Measurements from ENCODE around the gene ITPK1. TPM values are rescaled to one million over a fixed set of nuclear protein-coding genes. Genes with fewer than 3 reads are reported as not detected.

ITPK1 gene
- total RNA-seq, 1 experiment from 2014 or later: 38.5 TPM

GRCh38 chr14:93042968-93043940, 72.5 kb downstream of the ITPK1 start:
- POLR2A ChIA-PET (ENCODE audit: low non-redundant PET): no interaction called here
- intact Hi-C loops (cut with micrococcal nuclease; ENCODE audit: unreplicated experiment): no loop called here
- H3K27ac ChIP-seq (ENCODE audit: low read depth, low read length, poor library complexity, severe bottlenecking): peak overlapping the region; percentile 19
- no peaks in the 10 kb centered on the region for H3K9me3 ChIP-seq (ENCODE audit: low read depth, low read length, poor library complexity, severe bottlenecking)
- no peaks in the 10 kb centered on the region for H3K27me3 ChIP-seq (replicated peaks; ENCODE audit: insufficient read depth, low read depth, low read length, poor library complexity)
- CTCF ChIA-PET: no interaction called here
- H3K36me3 ChIP-seq (ENCODE audit: insufficient read depth, low read length, poor library complexity, severe bottlenecking): no peaks in the 10 kb centered on the region
- no peak overlapping the region for H3K4me3 ChIP-seq (ENCODE audit: low read depth, low read length, poor library complexity, severe bottlenecking)
- H3K4me1 ChIP-seq (ENCODE audit: insufficient read depth, low read length, poor library complexity, severe bottlenecking): peaks cover 20% of the 10 kb centered on the region
- no TSS peak for BruUV-seq (replicated peaks)
- no peak for TF ChIP-seq CTCF (conservative IDR thresholded peaks at IDR 0.05; ENCODE audit: low read depth, low read length)
- no peak for TF ChIP-seq EZH2 (IDR thresholded peaks at IDR 0.05; ENCODE audit: borderline replicate concordance, low read depth, low read length, poor library complexity, severe bottlenecking)
- DNase-seq (ENCODE audit: low spot score): peak; percentile 30

- H3K27ac ChIP-seq (ENCODE audit: low read depth, low read length, poor library complexity, severe bottlenecking): no peak overlapping the region
- intact Hi-C loops (cut with micrococcal nuclease; ENCODE audit: unreplicated experiment): no loop called here
- peaks cover 20% of the 10 kb centered on the region for H3K4me1 ChIP-seq (ENCODE audit: insufficient read depth, low read length, poor library complexity, severe bottlenecking)
- no TSS peak for BruUV-seq (replicated peaks)
- H3K36me3 ChIP-seq (ENCODE audit: insufficient read depth, low read length, poor library complexity, severe bottlenecking): no peaks in the 10 kb centered on the region
- no peaks in the 10 kb centered on the region for H3K9me3 ChIP-seq (ENCODE audit: low read depth, low read length, poor library complexity, severe bottlenecking)
- ChIA-PET CTCF (no interaction called here), POLR2A (ENCODE audit: low non-redundant PET) (no interaction called here)
- no peak for DNase-seq (ENCODE audit: low spot score)
- H3K4me3 ChIP-seq (ENCODE audit: low read depth, low read length, poor library complexity, severe bottlenecking): no peak overlapping the region
- H3K27me3 ChIP-seq (replicated peaks; ENCODE audit: insufficient read depth, low read depth, low read length, poor library complexity): no peaks in the 10 kb centered on the region
- no peak for TF ChIP-seq EZH2 (IDR thresholded peaks at IDR 0.05; ENCODE audit: borderline replicate concordance, low read depth, low read length, poor library complexity, severe bottlenecking)
- no peak for TF ChIP-seq CTCF (conservative IDR thresholded peaks at IDR 0.05; ENCODE audit: low read depth, low read length)
Observed at GRCh38 chr14:93041830-93042229, 73.9 kb downstream of the ITPK1 start.

- no peaks in the 10 kb centered on the region for H3K27me3 ChIP-seq (replicated peaks; ENCODE audit: insufficient read depth, low read depth, low read length, poor library complexity)
- no peak overlapping the region for H3K4me3 ChIP-seq (ENCODE audit: low read depth, low read length, poor library complexity, severe bottlenecking)
- H3K36me3 ChIP-seq (ENCODE audit: insufficient read depth, low read length, poor library complexity, severe bottlenecking): no peaks in the 10 kb centered on the region
- TF ChIP-seq CTCF (conservative IDR thresholded peaks at IDR 0.05; ENCODE audit: low read depth, low read length) (no peak), EZH2 (IDR thresholded peaks at IDR 0.05; ENCODE audit: borderline replicate concordance, low read depth, low read length, poor library complexity, severe bottlenecking) (no peak)
- DNase-seq (ENCODE audit: low spot score): no peak
- ChIA-PET CTCF (no interaction called here), POLR2A (ENCODE audit: low non-redundant PET) (no interaction called here)
- intact Hi-C loops (cut with micrococcal nuclease; ENCODE audit: unreplicated experiment): no loop called here
- BruUV-seq (replicated peaks): no TSS peak
- H3K27ac ChIP-seq (ENCODE audit: low read depth, low read length, poor library complexity, severe bottlenecking): no peak overlapping the region
- H3K9me3 ChIP-seq (ENCODE audit: low read depth, low read length, poor library complexity, severe bottlenecking): no peaks in the 10 kb centered on the region
- peaks cover 20% of the 10 kb centered on the region for H3K4me1 ChIP-seq (ENCODE audit: insufficient read depth, low read length, poor library complexity, severe bottlenecking)
Observed at GRCh38 chr14:93040982-93041381, 74.7 kb downstream of the ITPK1 start.

All from A673 (cell line).